HG03565 (cell line): ENCODE results near the gene ADAMTSL1.

Source experiments
- ATAC-seq: cut with Tn5 transposase; IDR thresholded peaks from one replicate; pipeline ENCODE4 v1.9.1; 2021; ENCODE audit warnings: mild to moderate bottlenecking, moderate library complexity; ENCODE audit not compliant: unreplicated experiment

The ADAMTSL1 gene

DNA sequence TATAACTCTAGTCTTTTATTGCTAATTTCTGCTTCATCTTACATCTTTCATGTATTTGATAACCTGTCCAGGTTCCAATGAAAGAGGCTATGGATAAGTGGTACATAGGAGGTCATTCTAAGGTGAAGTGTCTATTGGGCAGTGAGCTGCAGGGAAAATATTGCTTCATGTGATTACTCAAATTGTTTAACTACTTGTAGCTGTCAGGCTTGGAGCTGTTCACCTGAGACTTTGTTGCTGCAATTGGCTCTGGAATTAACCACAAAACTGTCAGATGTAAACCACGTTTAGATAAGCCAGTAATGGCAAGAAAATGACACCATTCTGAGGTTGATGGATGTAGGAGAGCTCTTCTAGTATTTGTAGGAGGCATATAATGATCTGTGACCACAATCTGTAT, 26.0 kb downstream of the ADAMTSL1 start:
- no peak for ATAC-seq

DNA sequence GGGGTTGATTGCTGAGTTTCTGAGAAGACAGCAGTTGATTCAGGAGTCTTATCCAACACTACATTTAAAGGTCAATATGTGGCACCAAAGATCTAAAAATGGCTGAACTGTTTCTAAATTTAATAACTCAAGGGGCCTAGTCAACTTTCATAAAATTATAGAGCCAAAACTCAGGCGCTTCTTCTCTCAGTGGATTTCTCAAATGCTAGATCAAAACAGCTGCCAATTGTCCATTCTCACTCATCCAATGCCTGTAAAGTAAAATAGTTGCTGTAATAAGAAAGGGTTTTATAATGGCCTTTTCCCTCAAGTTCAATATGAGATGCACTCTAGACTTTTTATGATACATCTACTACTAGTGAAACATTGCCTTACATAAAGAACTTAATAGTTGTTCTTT, 26.5 kb downstream of the ADAMTSL1 start:
- ATAC-seq: no peak

DNA sequence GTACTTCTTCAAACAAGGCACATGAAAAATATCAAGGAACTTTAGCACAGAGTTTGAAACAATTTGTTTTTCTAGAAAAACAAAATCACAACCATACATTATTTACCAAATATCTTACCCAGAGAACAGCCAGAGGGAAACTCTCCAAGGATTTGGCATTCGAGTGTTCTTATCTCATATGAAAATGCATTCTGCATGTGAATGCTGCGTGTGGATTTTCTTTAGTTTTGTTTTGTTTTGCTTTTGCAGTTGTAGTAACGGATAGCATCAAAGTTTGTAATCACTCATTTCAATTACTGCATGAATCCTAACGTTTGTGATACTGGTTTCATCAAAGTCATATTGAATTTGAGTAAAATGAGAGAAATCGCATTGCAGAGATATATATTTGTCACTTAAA, 28.0 kb downstream of the ADAMTSL1 start:
- no peak for ATAC-seq

DNA sequence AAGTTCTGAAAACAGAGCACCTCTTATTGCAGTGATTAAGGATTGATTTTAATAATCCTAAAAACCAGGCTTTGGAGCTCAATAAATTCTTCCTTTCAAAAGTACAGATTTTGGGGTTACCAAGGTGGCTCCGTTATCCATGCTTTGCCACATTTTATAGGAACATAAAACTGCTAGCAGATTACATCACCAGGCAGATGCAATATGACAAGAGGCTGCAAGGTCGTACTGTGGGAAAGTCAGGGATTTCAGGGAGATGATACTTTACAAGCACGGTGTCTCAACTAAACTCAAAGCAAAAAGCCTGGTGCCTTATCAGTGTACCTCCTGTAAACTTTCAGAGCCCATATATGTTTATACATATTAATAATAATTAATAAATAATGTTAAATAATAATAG, 28.6 kb downstream of the ADAMTSL1 start:
- ATAC-seq: no peak

DNA sequence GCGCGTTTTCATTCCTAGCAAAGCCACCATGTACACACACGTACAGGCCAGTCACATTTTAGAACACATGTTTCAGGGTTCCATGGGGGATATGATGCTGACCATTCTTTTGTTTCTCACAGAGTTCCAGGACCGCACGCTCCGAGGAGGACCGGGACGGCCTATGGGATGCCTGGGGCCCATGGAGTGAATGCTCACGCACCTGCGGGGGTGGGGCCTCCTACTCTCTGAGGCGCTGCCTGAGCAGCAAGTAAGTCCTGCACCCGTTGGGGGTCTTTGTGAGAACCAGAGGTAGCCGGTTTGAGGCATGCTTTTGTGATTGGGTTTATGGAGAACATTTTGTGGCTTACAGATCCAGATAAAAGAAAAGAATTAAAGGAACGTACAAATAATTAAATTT, 30.8 kb downstream of the ADAMTSL1 start:
- no peak for ATAC-seq

DNA sequence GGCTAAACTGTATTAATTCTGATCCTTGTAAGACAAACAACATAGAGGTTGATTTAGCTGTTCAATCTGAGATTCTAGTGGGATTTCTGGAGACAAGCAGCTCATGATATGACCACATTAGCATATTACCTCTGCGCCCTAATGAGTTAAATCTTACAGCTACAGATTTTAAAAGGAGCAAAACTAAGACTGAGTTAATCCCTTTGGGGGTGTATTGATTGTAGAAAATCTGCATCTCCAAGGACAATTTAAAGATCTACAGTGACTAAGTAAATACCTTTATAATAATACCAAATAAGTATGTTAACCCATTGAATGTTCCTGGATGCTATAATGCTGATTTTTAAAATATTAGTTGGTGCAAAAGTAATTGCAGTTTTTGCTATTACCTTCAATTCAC, 33.2 kb downstream of the ADAMTSL1 start:
- ATAC-seq: no peak

DNA sequence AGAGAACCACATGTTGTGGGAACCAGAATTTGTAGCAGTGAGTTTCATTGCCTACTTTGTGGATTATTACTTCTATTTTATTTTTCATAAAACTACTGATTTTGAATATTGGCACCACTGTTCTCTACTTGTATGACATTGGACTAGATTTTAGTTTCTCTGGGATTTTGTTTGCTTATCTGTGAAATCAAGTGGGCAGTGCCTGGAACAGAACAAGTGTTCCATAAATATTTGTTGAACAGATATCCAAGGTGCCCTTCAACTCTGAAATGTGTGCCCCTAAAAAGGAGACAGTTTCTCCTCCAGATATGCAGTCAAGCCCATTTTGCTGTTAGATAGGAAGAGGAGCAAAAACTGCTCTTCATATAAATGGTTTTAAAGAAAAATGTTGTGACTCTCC, 42.6 kb downstream of the ADAMTSL1 start:
- no peak for ATAC-seq

DNA sequence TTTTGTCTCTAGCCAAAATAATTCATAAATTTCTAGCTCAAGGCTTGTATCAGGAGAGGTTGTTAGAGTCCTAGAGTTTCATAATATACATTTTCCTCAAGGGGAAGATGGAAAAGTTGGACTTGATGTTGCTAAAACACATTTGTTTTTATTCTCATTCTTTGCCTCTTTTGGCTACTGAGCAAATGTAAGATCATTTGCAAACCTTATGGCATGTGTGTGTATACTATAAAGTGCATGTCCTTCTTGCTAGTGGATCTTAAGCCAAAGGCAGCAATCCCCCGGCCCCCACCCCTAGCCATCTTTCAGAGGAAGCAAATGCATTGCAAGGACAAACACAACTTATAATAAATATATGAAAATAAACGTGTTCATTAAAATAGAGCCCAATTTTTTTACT, 43.0 kb downstream of the ADAMTSL1 start:
- no peak for ATAC-seq

DNA sequence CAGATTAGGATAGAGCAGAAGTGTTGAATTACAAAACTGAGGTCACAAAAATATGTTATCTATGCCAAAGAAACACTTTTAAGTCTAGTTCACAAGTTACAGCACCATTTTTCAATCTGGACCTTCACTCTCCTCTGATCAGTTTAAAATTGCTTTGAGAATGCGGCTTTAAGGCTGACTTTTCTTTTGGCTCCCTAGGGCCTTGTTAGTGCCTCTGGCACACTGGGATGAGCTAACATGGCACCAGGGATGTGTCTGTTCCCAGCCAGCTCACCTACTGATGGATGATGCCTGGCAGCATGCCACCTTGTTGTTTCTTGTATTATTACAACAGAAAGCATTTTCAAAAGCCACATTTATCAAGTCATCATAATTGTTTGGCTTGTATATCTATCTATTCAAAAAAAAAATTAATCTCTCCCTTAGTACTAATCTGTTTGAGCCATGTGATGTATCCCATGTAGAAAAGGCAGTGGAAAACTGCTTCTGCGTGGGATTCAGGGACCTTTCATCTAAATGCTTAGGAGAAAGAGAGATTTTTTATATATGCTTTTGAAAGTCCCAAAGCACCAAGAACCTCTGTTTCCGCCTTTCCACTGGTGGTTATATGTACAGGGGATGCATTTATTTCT, 46.6 kb downstream of the ADAMTSL1 start:
- no peak for ATAC-seq

DNA sequence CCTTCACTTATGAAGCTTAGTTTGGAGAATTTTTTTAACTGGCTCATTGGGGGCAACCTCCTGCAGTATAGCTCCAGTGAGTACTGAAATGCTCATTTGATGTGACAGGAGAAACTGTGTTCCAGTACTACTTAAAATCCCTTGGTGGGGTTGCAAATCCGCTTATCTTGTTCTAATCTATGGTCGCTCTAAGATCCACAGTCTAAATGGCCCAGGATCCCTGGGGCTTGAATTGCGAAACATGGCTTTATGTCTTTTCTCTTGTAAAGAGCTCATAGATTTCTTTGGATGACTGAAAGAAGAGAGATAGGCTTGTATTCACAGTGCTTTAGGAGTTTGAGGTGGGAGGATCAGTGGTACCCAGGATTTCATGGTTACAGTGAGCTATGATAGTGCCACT, 52.7 kb downstream of the ADAMTSL1 start:
- no peak for ATAC-seq

DNA sequence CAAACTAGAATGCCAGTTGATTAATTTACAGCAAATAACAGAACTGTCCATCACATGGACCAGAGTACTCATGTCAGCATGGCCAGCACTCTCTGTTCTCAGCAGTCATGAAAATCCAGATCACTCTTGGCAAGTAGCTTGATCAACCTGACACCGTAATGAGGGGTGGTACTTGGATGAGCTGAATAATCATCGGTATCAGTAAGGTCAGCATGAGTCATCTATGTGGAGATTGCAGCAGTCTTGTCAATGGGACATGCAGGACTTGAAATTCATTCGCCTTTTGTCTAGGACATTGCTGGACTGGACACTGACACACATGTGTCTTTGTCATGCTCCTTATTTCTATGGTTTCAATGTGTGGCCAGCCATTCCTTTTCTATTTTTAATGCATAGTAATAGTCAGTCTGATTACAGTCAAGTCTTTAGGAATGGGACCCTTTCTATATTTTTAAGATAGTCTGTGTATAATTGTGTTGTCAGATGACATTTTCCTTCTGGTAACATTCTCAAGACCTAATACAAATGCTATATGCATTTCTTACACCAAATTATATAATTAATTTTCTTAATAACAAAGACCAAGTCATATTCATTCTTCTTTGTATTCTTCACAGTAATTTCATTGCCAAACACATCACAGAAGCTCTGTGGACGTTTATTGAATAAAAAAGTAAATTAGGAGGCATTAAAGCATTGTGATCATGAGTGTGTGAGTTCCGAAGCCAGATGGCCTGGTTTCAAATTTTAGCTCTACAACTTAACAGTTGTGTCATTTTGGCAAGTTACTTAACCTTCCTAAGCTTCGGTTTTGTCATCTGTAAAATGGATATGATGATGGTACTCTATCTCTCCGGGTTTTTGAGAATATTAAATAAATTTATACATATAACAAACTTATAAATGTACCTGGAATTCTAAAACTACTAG, 57.4 kb downstream of the ADAMTSL1 start:
- no peak for ATAC-seq

DNA sequence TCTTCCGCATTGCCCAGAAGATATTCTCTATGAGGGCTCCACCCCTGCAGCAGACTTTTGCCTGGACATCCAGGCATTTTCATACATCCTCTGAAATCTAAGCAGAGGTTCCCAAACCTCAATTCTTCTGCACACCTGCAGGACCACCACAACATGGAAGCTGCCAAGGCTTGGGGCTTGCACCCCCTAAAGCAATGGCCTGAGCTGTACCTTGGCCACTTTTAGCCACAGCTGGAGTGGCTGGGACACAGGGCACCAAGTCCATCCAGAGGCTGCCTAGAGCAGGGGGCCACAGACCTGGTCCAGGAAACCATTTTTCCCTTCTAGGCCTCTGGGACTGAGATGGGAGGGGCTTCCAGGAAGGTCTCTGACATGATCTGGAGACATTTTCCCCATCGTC, 60.7 kb downstream of the ADAMTSL1 start:
- ATAC-seq: no peak

DNA sequence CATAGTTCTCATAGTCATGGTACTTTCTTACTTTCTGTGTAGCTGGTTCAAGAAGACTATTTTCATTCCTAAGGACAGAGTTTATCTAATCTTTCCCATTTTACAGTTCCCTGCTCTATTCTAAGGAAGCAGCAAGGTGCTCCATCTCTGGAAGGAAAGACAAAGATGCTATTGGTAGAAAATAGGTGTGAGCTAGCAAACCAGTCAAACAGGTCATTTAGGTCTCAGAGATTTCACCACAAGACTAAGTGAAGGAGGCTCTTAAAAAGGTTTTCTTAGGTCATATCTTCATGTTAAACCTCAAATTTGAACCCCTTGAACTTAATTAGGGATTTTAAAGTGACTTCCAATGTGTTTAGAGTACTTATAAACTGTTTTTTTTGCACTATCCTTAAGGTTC, 62.6 kb downstream of the ADAMTSL1 start:
- ATAC-seq: no peak

DNA sequence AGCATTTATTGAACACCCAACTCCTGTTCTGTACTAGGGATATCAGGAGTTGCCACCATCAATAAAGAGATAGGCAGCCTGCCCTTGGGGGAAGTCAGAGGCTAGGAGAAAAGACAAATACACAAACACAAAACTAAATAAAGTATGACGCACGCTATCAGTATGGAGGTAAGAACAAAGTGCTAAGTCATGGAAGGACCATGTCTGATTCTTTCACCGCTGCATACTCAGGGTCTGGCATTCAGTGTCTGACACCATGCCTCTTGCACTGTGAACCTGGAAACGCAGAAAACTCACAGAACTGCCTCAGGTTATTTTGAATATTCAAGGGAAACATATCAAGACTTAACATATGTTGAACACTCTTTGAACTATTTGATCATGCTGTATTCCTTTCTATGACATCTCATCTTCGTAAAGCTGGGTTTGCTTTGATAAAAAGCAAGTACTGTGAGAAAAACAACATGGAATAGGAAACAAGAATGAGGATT, 65.3 kb downstream of the ADAMTSL1 start:
- no peak for ATAC-seq

DNA sequence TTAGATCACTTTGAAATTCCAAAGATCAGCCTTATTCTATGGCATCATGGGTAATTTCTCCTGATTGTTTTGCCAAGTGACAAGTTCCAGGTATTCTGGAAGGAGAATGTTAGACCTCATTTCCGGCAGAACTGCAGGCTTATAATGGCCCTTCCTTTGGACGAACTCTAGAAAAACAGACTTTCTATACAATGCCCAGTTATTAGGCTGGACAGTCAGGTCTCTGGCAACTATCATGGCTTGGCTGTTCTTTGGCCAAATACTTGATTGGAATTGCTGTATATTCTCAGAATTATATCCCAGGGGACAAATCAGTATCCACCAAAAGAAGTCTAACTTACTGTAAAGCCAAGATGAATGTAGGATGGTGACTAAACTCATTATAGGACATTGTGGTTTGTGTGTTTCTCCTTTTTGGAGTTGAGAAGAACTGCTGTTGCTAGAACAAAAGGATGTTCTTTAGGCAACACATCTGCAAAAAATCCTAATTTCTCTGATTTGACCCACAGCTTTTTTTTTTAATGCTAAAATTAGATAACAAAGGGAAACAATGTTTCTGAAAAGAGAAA, 69.0 kb downstream of the ADAMTSL1 start:
- no peak for ATAC-seq

DNA sequence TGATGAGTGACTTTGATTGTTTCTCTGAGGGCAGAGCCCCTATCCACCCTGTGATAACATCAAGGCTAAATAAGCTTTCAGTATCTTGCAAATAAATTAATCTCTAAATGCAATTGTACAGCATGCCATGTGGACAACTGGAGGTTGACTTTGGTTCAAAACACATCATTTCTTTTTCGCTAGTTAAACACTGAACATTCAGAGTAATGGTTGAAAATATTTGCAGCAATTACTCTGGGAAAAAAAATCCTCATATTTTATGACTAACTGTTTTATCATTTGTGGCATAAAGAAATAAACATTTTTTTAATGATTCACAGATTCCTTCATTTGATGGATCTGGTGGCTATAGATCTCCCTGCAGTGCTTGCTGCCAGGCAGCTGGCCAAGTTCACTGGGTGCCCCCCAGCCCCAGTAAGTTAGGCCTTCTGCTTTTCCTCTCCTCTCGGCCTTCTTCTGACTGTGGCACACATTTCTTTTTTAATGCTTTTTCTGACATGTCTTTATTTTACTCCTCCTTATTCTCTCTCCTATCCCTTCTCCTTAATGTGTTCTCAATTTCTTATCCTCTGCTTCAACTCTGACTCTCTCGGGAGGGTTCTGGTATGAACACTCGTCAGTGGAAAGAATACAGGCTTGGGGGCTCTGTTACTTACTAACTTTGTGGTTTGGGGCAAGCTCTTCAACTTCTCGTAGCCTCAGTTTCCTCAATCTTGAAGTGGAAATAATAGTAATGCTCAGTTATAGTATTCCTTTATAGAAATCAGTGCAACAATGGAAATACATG, 69.6 kb downstream of the ADAMTSL1 start:
- no peak for ATAC-seq

DNA sequence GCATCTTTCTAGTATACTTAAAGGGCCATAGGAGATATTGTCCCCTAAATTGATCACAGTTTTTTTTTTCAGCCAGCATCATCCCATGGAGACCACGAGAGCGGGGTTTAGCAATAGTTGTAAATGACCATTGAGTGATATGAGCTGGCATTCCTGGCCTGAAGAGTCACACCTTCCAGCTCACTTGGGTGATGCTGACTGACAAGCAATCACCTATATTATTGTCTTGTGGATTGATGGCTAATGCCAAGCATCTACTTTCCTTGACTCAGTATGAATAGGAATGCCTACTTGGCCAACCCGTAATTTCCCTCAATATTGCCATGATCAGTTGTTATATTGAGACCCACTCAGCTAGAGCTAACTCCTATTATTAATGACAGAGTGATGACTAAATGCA, 70.5 kb downstream of the ADAMTSL1 start:
- ATAC-seq: no peak

DNA sequence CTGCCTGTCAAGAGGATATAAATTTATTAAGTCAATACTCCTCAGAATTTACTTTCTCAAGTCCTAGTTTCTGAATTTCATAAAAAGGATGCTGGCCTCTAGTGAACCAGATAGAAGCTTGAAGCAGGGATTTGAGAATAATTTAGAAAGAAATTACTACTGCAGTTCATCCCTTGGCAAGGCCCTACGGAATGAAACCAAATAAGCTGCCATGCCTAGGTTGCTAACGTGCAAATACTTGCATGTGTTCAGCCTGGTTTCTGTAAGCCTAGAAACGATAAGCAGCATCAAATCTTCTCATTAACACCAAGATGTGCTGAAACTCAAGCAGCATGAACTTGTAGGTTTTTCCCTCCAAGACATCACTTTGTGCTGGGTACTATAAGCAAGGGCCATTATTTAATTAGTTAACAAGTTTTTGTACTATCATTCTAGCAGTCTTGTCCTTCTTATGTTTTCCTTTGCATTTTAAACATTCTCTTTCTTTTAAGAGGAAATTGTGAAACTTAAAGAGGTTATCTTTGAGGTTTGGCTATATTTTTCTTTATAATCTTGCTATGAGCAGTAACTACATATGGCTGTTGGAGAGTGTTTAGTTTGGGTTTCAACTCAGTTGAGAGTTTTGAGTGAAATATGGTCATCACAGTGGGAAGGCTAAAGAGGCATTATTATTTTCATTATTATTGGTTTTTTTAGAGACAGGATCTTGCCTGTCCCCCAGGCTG, 71.8 kb downstream of the ADAMTSL1 start:
- ATAC-seq: no peak

DNA sequence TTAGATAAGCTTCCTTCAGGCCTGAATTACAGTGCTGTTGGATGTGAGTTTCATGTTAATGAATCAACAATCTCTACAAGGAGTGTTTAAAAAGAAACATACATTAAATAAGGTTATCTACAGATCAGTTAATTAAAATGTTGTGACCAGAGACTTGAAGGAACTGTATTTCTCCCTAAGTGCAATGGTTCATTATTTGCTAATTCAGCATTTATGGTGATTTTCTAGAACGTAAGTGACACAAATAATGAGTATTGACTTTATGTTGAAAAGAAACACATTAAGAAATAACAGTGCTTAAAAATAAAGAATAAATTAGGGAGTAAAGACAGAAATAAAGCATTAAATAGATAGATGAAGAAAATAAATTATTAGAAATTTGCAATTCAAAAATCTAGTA, 74.5 kb downstream of the ADAMTSL1 start:
- ATAC-seq: no peak

DNA sequence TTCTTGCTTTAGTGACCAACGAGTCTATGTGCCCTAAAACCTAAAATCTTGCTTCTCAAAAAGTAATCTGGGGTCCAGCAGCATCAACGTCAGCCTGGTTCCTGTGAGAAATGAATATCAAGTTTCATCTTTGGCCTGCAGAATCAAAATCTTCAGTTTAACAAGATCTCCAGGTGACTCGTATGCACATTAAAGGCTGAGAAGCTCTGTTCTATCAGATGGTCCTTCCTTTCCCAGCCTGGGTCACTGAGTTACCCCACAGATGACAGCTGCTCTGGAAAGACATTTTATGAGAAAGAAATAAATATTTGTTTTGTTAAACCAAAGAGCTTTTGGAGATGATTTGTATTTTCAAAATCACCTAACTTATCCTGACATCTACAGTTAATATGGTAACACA, 75.8 kb downstream of the ADAMTSL1 start:
- no peak for ATAC-seq

DNA sequence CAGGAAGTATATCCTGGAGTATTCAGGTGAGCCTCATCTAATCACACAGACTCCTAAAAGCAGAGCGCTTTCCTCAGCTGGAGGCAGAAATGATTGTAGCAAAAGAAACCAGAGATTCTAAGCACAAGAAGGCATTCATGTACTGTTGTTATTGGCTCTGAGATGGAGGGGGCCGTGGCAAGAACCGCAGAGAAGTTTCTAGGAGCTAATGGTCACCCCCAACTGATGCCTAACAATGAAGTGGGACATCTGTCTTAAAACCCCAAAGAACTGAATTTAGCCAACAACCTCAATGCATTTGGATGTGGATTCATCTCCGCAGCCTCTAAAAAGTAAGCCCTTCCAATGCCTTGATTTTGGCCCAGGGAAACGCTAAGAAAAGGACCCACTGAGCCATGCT, 76.3 kb downstream of the ADAMTSL1 start:
- ATAC-seq: no peak
